Measurements from ENCODE around the gene ADCY1. TPM values are rescaled to one million over a fixed set of nuclear protein-coding genes. Genes with fewer than 3 reads are reported as not detected.
A peak's percentile ranks its signal among the peaks of the same experiment; 100 is the strongest.

ADCY1 gene
- total RNA-seq, 2 donors from 2014 or later = 15.3 to 18.5 TPM

DNA sequence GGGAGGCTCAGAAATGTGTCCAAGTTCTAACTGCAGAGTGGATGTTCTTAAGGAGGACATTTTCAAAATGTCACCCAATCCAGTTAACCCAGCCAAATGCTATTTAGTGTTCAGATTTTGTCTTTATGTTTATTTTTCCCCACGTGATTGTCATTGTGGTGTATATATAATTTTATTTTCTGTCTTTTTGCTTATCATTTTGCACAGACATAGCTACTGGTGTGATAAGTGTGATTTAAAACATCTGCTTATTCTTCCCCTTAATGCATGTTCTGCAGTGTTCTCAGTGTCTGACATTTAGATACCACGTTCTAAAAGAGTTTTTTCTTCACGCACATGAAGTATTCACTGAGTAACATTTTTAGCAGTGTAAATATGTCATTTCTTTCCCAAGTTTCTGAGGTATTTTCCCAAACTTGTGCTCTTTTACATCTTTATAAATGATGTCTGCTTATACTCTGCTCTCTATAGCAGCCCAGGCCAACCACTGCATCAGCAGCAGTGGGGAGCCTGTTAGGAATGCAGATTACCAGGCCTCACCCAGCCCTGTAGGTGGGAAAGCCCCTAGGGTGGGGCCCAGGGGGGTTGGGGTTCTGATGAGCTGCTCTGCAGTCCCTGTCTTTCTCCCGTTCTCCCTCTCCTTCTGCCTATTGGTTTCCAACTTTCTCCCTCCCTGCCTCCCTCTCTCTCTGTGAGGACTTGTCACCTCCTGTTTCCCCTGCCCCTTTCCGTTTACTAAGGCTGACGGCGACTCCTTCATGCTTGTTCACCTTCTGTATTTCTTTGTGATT lies 20.8 kb downstream of the ADCY1 start:
- Mint-ChIP-seq H3K27me3 (ENCODE audit: insufficient read depth) (no peaks in the 10 kb centered on the region), H3K4me3 (no peak overlapping the region), H3K36me3 (ENCODE audit: low read depth) (no peaks in the 10 kb centered on the region), H3K4me1 (peaks cover 10% of the 10 kb centered on the region), H3K9me3 (no peaks in the 10 kb centered on the region), H3K27ac (no peak overlapping the region)
- Histone ChIP-seq H3K4me1 (ENCODE audit: control insufficient read depth, insufficient read depth, low read length) (no peaks in the 10 kb centered on the region), H3K9ac (ENCODE audit: extremely low read depth, low read length, poor library complexity, severe bottlenecking) (no peak overlapping the region), H3K27ac (ENCODE audit: low read depth, low read length) (no peak overlapping the region), H3K9me3 (ENCODE audit: control insufficient read depth, low read length) (no peaks in the 10 kb centered on the region), H3K4me3 (ENCODE audit: low read length) (no peak overlapping the region), H3K27me3 (ENCODE audit: control insufficient read depth, insufficient read depth, low read length, poor library complexity, severe bottlenecking) (no peaks in the 10 kb centered on the region), H3K36me3 (ENCODE audit: control insufficient read depth, insufficient read depth, low read length) (no peaks in the 10 kb centered on the region)
- WGBS, 2 experiments (ENCODE audit: insufficient coverage in 1 of 2, insufficient read length in 1 of 2) = 87 to 94% methylated on average over 5 to 6 of the region's 7 CpGs
- peak; percentile 38 for DNase-seq
- TF ChIP-seq, protein P1, sequence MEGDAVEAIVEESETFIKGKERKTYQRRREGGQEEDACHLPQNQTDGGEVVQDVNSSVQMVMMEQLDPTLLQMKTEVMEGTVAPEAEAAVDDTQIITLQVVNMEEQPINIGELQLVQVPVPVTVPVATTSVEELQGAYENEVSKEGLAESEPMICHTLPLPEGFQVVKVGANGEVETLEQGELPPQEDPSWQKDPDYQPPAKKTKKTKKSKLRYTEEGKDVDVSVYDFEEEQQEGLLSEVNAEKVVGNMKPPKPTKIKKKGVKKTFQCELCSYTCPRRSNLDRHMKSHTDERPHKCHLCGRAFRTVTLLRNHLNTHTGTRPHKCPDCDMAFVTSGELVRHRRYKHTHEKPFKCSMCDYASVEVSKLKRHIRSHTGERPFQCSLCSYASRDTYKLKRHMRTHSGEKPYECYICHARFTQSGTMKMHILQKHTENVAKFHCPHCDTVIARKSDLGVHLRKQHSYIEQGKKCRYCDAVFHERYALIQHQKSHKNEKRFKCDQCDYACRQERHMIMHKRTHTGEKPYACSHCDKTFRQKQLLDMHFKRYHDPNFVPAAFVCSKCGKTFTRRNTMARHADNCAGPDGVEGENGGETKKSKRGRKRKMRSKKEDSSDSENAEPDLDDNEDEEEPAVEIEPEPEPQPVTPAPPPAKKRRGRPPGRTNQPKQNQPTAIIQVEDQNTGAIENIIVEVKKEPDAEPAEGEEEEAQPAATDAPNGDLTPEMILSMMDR (conservative IDR thresholded peaks at IDR 0.05) = no peak

DNA sequence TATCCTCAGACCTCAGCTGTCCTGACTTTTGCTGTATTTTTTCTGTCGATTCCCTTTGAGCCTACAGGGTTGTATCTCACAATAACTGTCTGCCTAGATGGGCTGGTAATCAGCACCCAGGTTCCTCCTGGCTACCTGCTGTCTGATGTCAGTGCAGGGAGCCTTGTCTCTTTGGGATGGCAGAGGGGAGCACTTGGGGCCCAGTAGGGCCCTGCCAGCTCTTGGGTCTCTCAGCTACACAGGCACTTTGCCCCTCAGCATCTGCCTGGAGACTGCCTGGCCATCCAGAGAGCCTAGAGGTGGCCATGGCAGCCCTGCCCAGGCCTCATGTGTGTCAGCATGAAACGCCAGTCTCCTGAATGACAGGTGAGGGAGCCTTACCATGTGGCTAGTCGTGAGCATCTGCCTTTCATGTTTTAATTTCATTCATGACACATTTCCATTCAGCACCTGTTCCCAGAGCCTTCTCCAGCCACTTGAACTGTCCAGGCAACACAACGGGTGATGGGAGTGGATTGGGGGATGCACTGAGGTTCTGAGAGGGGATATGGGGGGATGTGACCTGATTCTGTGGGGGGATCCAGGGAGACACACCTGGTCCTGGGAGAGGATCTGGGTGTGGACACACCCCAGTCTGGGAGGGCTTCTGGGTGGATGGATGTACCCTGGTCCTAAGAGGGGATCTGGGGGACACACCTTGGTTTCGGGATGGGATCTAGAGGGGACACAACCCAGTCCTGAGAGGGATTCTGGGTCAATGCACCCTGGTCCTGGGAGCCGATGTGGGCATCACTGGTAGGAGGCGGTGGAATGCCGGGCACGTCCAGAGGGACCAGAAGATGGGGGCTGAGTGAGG lies 21.9 kb downstream of the ADCY1 start:
- H3K9me3 Mint-ChIP-seq = no peaks in the 10 kb centered on the region

DNA sequence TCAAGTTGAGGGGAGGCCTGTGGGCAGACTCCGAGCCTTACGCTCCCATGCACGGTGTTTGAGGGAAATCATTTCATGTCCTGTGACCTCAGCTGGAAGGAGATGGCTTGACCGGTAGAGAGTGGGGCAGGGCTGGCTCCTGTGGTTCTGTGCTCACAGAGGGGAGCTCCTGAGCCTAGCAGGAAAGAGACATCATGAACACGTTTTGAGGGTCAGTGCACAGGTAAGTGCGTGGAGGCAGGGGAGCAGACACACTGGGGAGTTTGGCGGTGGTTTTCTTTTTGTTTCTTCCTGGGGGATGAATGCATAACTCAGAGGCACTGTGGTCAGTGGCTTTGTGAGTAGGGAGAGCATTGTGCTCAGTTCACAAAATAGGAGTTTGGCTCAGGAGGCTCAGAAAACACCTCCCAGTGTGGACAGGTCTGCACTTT lies 22.5 kb downstream of the ADCY1 start:
- H3K27me3 Mint-ChIP-seq (ENCODE audit: insufficient read depth) = no peaks in the 10 kb centered on the region
- Histone ChIP-seq H3K27ac (ENCODE audit: low read depth, low read length) (no peak overlapping the region), H3K27me3 (ENCODE audit: control insufficient read depth, insufficient read depth, low read length, poor library complexity, severe bottlenecking) (no peaks in the 10 kb centered on the region), H3K4me1 (ENCODE audit: control insufficient read depth, insufficient read depth, low read length) (no peaks in the 10 kb centered on the region), H3K9ac (ENCODE audit: extremely low read depth, low read length, poor library complexity, severe bottlenecking) (no peak overlapping the region), H3K9me3 (ENCODE audit: control insufficient read depth, low read length) (no peaks in the 10 kb centered on the region), H3K36me3 (ENCODE audit: control insufficient read depth, insufficient read depth, low read length) (no peaks in the 10 kb centered on the region), H3K4me3 (ENCODE audit: low read length) (no peak overlapping the region)
- H3K36me3 Mint-ChIP-seq (ENCODE audit: low read depth) = no peaks in the 10 kb centered on the region
- WGBS, 2 experiments (ENCODE audit: insufficient coverage in 1 of 2, insufficient read length in 1 of 2) = 80 to 89% methylated on average over 1 to 7 of the region's 7 CpGs
- H3K27ac Mint-ChIP-seq = no peak overlapping the region
- no peak overlapping the region for H3K4me3 Mint-ChIP-seq
- H3K9me3 Mint-ChIP-seq = no peaks in the 10 kb centered on the region
- TF ChIP-seq, protein P1 (conservative IDR thresholded peaks at IDR 0.05) = no peak
- peaks cover 2% of the 10 kb centered on the region for H3K4me1 Mint-ChIP-seq
- peak; percentile 28 for DNase-seq

More for the DNA sequence above, 21.9 kb downstream of the ADCY1 start:
- Mint-ChIP-seq H3K27me3 (ENCODE audit: insufficient read depth) (no peaks in the 10 kb centered on the region), H3K36me3 (ENCODE audit: low read depth) (no peaks in the 10 kb centered on the region), H3K4me1 (peaks cover 2% of the 10 kb centered on the region), H3K27ac (no peak overlapping the region), H3K4me3 (no peak overlapping the region)
- Histone ChIP-seq H3K27ac (ENCODE audit: low read depth, low read length) (no peak overlapping the region), H3K9me3 (ENCODE audit: control insufficient read depth, low read length) (no peaks in the 10 kb centered on the region), H3K27me3 (ENCODE audit: control insufficient read depth, insufficient read depth, low read length, poor library complexity, severe bottlenecking) (no peaks in the 10 kb centered on the region), H3K36me3 (ENCODE audit: control insufficient read depth, insufficient read depth, low read length) (no peaks in the 10 kb centered on the region), H3K4me3 (ENCODE audit: low read length) (no peak overlapping the region), H3K9ac (ENCODE audit: extremely low read depth, low read length, poor library complexity, severe bottlenecking) (no peak overlapping the region), H3K4me1 (ENCODE audit: control insufficient read depth, insufficient read depth, low read length) (no peaks in the 10 kb centered on the region)
- DNase-seq = peak; percentile 20
- TF ChIP-seq, protein P1 (conservative IDR thresholded peaks at IDR 0.05) = no peak
- WGBS, 2 experiments (ENCODE audit: insufficient coverage in 1 of 2, insufficient read length in 1 of 2) = 90% methylated on average over 3 to 9 of the region's 9 CpGs
